ENCODE data around the gene CCDC69. TPM values are rescaled to one million over a fixed set of nuclear protein-coding genes. Genes with fewer than 3 reads are reported as not detected.

CCDC69 gene
- total RNA-seq, 4 donors from 2014 or later: 217 to 341 (median 285) TPM

DNA sequence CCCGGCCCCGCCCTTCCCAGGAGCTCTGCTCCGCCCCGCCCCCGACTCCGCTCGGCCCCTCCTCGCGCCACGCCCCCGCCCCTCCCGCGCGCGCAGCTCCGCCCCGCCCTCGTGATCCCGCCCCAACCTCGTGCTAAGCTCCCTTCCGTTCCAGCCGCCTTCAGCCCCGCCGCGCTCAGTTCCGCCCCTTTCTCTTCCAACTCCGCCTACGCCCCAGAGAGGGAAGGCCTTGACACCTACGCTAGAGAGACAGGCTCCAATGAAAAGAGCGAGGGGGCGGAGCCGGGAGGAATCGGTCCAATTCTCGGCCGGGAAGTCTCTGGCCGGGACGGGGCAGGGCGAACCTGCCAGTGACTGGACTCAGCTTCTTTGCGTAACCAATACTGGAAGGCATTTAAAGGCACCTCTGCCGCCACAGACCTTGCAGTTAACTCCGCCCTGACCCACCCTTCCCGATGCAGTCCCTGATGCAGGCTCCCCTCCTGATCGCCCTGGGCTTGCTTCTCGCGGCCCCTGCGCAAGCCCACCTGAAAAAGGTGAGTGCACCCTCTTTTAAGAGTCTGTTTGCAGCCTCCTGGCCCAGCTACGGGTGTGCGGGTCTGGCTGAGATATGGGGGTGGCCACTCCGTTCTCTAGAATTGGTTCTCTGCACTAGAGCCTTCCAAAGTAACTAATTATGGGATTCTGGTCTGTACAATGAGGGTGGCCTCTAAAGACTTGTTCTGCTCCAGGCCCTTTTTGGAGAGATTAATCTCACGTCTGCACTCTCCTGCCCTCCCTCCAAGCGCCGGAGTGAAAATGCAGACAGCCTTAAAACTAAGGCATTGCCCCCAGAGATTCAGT is 29.1 kb upstream of the CCDC69 start, which contains the start of gene GM2A:
TSS of gene GM2A (plus strand) at position 424 of the 843 bp plus-strand sequence. CDS start at position 456, 32 bp downstream.
- TF ChIP-seq, protein P1, sequence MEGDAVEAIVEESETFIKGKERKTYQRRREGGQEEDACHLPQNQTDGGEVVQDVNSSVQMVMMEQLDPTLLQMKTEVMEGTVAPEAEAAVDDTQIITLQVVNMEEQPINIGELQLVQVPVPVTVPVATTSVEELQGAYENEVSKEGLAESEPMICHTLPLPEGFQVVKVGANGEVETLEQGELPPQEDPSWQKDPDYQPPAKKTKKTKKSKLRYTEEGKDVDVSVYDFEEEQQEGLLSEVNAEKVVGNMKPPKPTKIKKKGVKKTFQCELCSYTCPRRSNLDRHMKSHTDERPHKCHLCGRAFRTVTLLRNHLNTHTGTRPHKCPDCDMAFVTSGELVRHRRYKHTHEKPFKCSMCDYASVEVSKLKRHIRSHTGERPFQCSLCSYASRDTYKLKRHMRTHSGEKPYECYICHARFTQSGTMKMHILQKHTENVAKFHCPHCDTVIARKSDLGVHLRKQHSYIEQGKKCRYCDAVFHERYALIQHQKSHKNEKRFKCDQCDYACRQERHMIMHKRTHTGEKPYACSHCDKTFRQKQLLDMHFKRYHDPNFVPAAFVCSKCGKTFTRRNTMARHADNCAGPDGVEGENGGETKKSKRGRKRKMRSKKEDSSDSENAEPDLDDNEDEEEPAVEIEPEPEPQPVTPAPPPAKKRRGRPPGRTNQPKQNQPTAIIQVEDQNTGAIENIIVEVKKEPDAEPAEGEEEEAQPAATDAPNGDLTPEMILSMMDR (IDR thresholded peaks at IDR 0.05): no peak
- TF ChIP-seq POLR2AphosphoS5 (IDR thresholded peaks at IDR 0.05): peak; percentile 90 to 92
- peak; percentile 65 for TF ChIP-seq POLR2A (IDR thresholded peaks at IDR 0.05; ENCODE audit: low read depth)
- Histone ChIP-seq H3K27ac (replicated peaks in 1 of 4) (peak within 1 kb of the TSS; percentile 77 to 84 (median 82)), H3K4me1 (peaks cover 31 to 51% (median 39%) of the 10 kb centered on the region in 4 donors), H3K4me3 (peak within 1 kb of the TSS; percentile 54 to 75 (median 66)), H3K9me3 (no peaks in the 10 kb centered on the region), H3K27me3 (no peaks in the 10 kb centered on the region), H3K36me3 (peaks cover 0 to 2% (median 0%) of the 10 kb centered on the region in 4 donors)
- DNase-seq (ENCODE audit: extremely low spot score): peak; percentile 100
- intact Hi-C loops (cut with DNase I): no loop called here
- under 1% methylated on average over 36 of the region's 52 CpGs for WGBS

DNA sequence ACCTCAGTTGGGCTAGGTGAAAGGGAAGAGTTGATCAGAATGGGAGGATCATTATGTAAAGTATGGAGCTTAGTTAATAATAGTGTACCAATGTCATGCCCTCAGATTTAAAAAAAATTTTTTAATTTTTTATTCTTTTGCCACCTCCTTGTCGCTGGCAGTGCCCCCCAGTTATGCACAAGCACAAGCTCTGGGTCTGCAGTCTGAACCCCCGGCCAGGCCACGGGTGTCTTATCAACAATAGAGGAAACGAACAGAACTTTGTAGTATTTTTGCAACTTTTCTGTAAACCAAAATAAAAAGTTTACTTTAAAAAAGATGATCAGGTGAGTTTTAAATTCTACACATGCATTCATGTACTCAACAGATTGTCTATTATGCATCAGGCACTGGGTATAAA is 27.7 kb upstream of the CCDC69 start:
- TF ChIP-seq POLR2AphosphoS5 (IDR thresholded peaks at IDR 0.05) (no peak), POLR2A (IDR thresholded peaks at IDR 0.05; ENCODE audit: low read depth) (no peak), EP300 (IDR thresholded peaks at IDR 0.05) (no peak)
- TF ChIP-seq, protein P1 (IDR thresholded peaks at IDR 0.05): no peak
- DNase-seq (ENCODE audit: extremely low spot score): no peak
- H3K36me3 ChIP-seq: no peaks in the 10 kb centered on the region
- H3K27ac ChIP-seq (replicated peaks in 1 of 4): peak overlapping the region in 1 of 4 donors; percentile 80
- no peak overlapping the region for H3K4me3 ChIP-seq
- H3K9me3 ChIP-seq: no peaks in the 10 kb centered on the region
- H3K4me1 ChIP-seq: peaks cover 24 to 40% (median 32%) of the 10 kb centered on the region in 4 donors
- H3K27me3 ChIP-seq: no peaks in the 10 kb centered on the region
- WGBS: 97% methylated on average over 4 of the region's 4 CpGs
- intact Hi-C loops (cut with DNase I): no loop called here

DNA sequence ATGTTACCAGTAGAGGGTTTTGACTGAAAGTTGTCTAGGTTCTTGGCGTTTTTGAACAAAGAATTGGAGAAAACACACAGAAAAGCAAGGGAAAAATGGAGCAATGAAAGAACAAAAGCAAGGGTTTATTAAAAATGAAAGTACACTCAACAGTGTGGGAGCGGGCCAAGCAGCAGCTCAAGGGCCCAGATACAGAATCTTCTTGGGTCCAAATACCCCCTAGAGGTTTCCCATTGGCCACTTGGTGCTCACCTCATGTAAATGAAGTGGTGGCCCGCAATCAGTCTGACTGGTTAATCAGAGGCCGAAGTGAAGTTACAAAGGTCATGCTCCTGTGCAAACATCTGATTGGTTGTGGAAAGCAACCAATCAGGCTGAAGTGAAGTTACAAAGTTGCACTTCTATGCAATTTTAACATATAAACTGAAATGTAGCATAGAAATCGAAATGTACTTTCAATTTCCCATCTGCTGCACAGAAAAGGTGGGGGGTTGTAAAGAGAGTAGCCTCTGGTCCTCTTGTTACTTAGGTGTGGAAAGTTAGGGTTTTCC is 27.2 kb upstream of the CCDC69 start:
- H3K4me1 ChIP-seq: peaks cover 24 to 34% (median 32%) of the 10 kb centered on the region in 4 donors
- no peak for TF ChIP-seq POLR2A (IDR thresholded peaks at IDR 0.05; ENCODE audit: low read depth)
- no peak for TF ChIP-seq POLR2AphosphoS5 (IDR thresholded peaks at IDR 0.05)
- TF ChIP-seq EP300 (IDR thresholded peaks at IDR 0.05): no peak
- TF ChIP-seq, protein P1 (IDR thresholded peaks at IDR 0.05): no peak
- whole genome bisulfite sequencing: 97% methylated on average over 5 of the region's 5 CpGs
- no peak overlapping the region for H3K4me3 ChIP-seq
- intact Hi-C loops (cut with DNase I): no loop called here
- DNase-seq (ENCODE audit: extremely low spot score): no peak
- no peaks in the 10 kb centered on the region for H3K9me3 ChIP-seq
- H3K36me3 ChIP-seq: no peaks in the 10 kb centered on the region
- no peak overlapping the region for H3K27ac ChIP-seq (replicated peaks in 1 of 4)
- no peaks in the 10 kb centered on the region for H3K27me3 ChIP-seq

DNA sequence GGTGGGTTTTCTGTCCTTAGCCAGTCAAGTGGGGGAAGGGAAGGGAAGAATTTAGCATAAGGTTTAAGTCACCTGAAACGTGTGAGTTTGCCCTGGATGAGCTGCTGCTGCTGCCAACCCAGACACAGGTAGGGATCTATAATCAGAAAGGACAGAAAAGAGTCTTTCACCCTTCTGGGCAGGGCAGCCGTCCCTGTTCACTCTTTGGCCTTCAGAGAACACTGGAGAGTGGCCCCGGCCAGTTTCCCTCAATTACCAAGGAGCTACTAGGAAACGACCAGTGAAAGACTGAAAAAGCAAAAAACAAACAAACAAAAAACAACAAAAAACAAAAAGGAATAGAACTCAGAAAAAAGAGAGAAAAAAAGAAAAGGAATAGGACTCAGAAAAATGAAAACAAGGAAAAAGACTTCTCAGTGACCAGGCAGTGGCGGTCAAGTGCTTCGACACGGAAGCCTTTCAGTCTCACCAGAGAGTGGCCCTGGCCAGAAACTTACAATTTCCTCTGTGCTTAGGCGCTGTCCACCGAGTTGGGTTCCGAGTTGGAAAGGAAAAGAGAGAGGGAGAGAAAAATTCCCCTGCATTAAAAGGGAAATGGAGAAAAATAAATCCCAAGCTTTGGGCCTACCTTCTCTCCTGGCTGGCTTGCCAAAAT is 26.6 kb upstream of the CCDC69 start:
- intact Hi-C loops (cut with DNase I): no loop called here
- Histone ChIP-seq H3K4me3 (no peak overlapping the region), H3K27me3 (no peaks in the 10 kb centered on the region), H3K36me3 (no peaks in the 10 kb centered on the region), H3K4me1 (peaks cover 21 to 29% (median 28%) of the 10 kb centered on the region in 4 donors), H3K9me3 (no peaks in the 10 kb centered on the region), H3K27ac (replicated peaks in 1 of 4) (no peak overlapping the region)
- TF ChIP-seq POLR2AphosphoS5 (IDR thresholded peaks at IDR 0.05): no peak
- TF ChIP-seq EP300 (IDR thresholded peaks at IDR 0.05): no peak
- TF ChIP-seq POLR2A (IDR thresholded peaks at IDR 0.05; ENCODE audit: low read depth): no peak
- TF ChIP-seq, protein P1 (IDR thresholded peaks at IDR 0.05): no peak
- DNase-seq (ENCODE audit: extremely low spot score): no peak
- 89% methylated on average over 10 of the region's 10 CpGs for WGBS

Measured in esophagus muscularis mucosa (tissue), 4 donors.